GM21737 (cell line): ENCODE measurements around the gene NUP214.

Source experiments
- ATAC-seq: cut with Tn5 transposase; IDR thresholded peaks from one replicate; pipeline ENCODE4 v1.9.1; 2021; ENCODE audit warnings: mild to moderate bottlenecking, moderate library complexity; ENCODE audit not compliant: unreplicated experiment

Gene NUP214

DNA sequence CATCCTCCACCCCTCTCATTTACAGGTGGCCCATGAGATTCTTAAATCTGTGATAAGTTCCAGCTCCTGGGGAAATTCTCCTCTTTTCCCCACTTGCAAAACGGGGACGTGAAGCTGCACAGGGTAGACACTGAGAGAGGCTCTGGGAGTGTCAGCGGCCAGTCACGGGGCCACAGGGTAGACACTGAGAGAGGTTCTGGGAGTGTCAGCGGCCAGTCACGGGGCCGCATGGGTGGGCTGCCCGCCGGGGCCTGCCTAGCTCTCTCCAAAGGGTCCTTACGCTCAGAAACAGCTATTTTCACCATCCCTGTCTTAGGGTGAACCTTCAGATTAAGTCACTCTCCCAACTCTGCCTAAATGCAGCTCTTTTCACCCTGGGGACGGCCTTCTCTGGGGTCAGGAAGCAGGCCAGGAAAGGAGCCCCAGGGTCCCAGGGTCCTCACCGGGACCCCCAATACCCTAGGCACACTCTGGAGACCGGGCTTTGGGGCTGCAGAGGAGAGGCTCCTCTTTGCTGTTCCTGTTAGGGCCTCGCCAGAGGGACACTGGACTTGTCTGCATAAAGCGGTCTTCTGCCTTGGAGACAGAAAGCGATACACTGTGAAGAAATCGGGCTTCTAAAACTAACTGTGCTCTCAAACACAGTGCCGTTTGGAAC lies 149.4 kb downstream of the NUP214 start:
- no peak for ATAC-seq

DNA sequence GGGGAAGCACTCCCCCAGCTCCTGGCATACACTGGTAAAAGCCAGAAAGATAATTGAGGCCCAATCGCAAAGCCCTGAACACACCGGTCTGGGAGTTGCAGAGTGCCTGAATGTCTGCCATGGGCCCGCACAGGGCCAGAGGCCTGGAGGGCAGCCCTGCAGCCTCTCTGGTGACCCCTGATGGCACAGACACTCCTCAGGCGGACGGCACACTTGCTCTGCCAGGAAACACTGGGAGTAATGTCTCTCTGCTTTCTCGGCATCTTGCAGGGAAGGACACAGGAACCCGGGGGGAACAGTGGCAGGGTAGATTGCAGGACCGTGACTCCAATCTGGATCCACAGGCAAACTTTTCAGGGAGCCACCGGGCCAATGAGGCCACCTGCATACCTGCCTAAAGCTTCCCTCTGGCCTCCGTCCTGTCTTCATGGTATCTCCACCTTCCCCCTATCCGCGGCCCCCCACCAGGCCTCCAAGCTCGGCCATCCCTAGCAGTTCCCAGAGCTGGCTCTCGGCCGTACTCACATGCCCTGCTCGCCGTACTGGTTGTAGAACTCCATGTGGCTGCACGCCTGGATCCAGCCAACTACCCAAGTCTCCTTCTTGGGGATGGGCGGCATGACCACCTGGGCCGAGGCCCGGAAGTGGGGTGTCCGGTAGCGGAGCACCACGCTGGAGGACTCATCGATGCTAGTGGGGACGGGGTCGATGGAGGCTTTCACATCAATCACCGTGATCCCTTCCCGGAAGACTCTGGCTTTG lies 150.1 kb downstream of the NUP214 start:
- no peak for ATAC-seq

DNA sequence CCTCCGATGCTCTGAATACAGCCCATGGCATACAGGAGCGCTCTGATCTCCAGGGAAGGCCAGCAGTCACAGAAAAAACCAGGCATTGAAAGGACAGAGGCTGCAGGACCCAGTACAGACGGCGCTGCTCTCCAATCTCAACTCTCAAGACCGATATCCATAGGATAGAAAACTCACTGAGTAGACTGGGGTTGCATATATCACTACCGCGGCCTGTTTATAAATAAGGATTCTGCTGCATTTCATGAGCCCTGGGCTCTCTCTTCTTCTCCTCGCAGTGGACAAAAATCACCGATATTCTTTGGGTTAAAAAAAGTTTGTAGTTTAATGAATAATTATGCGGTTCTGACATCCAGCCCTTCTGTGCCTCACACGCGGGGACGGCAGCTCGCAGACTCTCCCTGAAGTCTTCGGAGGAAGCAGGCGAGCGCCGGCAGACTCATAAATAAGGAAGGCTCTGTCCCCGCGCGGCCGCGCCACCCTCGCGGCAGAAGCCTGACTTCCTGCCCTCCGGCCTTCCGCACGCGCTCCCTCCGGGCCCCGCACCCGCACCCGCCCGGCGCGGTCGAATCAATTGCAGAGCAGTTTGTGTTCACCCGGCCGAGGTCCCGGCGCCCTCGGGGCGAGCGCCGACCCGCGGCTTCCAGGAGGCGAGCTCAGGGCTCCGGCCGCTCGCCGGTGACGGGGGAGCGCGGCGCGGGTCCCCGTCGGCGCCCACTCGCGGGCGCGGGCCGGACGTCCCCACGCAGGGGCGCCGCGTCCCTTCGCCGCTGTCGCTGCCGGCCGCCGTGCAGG lies 150.9 kb downstream of the NUP214 start, which contains the start of gene FAM78A:
Gene FAM78A, minus strand, starts transcription at position 417 of the 795 bp plus-strand sequence. Its CDS starts 331 bp downstream, at position 86.
- peak; percentile 9 for ATAC-seq

DNA sequence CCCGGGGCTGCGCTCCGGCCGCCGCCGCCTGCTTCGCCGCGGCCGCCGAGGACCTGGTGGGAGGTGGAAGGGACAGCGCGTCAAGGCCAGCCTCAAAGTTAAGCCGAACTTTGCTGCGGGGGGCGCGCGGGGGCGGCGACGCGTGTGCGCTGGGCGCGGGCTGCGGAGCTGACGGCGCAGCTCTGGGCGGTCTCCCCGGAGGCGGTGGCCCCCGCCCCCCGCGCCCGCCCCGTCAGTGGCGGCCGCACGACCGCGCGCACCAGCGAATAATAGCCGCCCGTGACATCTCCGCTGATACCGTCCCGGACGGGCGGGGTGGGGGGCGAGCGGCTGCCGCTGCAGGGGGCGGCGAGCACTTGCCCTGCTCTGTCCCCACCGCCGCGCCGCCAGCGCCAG lies 151.5 kb downstream of the NUP214 start:
- ATAC-seq, result peak; percentile 11

DNA sequence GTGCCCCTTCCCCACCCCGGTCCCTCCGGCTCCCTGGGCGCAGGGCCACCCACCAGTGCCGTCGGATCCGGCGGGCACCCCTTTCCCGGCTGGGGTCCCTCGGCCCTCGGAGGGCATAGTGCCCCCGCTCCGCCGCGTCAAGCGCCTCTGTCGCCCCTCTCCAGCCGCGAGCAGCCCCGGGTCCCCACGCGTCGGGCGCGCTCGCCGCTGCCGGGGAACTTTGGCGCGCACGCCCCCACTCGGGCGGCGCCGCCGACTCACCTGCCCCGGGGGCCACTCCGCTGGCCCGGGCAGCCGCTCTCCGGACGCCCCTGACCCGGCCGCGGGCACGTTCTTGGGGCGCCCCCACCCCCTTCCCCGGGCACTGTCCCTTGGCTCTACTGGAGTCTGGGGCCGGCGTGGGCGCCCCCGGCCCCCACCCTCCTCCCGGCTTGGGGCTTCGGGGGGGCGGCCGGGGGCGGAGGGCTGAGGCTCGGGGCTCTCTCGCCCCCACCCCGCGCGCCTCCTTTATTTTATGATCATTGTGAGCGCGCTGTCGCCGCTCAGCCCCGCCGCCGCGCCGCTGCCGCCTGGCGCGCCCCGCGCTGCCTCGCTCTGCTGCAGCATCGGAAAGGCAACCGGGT lies 152.0 kb downstream of the NUP214 start:
- ATAC-seq, result peak; percentile 19

DNA sequence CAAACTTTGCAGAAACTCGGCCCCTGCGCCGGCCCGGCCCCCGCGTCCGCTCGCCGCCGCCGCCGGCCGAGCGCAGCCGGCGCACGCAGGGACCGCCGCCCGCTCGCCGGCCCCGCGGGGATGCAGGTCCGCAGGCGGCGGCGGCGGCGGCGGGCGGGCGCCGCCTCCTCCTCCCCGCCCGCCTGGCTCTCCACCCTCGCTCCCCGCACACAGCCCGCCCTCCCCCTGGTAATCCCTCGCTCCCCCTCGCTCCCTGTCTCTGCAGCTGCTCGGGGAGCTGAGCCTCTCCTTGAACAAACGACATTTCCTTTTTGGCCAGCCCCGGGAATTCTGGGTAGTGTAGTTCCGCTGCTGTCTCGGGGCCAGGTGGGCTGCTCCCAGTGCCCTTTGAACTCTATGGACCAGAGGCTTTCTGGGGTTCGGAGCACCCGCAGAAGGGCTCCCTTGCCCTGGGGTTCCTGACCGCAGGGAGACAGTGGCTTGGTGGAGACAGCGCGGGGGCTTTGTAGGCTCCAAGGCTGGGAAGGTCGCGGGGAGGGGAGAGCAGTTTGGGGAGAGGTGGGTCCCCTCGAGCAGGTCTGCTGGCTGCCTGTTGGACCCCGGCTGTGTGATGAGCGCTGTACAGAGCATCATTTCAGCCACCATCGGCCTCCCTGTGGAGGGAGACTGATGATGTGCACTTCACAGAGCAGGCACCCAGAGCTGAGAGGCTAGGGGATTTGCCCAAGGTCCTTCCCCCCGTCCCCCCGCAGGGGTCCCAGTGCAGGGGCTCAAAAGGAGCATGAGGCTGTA lies 152.7 kb downstream of the NUP214 start:
- ATAC-seq, result peak; percentile 26

DNA sequence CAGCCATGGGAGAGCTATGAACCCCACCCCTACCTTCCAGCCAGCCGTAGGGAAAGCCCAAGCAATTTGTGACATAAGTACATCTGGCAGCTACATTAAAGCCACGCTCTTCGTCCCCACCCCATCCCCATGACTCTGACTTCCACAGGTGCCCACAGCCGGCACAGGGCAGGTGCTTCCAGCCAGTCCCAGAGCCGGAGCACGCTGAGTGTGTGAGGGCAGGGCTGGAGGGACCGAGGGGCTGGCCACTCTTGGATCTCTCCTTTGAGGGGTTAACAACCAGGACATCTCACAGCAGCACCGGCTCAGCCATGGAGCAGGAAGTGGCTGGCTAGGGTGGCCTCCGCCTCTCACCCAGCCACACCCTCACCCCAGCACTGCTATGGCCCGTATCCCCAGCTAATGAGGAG lies 153.3 kb downstream of the NUP214 start:
- ATAC-seq, result no peak

DNA sequence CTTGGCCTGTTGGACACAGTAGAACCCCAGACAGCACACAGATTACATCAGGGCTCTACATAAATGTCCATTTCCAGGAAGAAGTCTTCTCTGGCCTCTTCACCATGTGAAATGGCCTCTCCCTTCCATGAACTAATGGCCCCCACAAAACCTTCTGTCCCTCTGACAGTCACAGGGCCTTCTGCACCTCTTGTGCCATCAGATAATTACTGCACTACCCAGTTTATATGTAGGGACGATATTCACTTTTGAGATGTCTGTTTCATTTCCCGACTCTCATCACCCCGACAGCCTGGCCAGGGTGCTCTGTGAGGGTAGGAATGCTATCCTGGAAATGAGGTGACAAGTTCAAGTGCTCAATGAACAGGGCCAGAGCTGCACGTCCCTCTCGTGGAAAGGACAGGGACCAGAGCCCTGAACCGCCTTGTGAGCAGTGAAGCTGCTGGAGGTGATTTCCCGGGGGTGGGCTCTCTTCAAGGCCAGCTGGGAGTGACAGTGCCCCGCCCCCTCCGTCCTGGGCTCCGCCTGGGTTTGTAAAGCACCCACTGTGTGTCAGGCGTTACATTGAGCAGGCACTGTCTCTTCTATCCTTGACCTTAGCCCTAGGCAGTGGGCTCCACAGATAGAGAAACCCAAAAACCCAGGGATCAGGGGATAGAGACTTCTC lies 153.9 kb downstream of the NUP214 start:
- ATAC-seq, result no peak

DNA sequence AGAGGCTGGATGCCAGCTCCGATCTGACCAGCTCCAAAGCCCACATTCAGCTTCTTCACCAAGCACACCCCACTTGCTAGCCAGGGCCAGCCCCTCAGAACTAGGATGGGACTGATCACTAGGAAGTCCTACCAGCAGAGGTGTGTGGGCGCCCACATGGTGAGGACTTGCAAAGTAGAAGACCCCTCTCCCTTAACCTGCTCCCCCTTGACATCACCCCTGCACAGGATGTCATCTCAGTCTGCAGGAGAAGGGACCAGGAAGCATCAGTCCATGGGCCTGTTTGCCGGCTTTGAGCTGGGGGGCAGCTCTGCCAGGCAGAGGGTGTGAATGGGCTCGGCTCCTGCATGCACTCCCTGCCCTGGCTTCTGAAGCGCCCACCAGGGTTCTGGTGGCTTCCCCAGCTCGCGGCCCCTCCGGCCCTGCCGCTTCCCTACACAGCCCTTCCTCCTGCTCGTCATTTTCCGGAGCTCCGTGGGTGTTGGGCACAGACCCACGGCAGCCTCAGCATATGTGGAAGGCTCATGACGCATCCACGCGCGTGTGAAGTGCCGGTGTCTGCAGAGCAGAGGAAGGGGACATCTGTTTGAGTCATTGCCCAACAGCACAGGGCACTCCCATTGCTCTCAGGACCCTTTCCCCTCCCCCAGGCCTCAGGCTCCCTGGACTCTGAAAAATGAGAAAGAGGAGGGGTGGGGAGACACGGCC lies 154.6 kb downstream of the NUP214 start:
- no peak for ATAC-seq

DNA sequence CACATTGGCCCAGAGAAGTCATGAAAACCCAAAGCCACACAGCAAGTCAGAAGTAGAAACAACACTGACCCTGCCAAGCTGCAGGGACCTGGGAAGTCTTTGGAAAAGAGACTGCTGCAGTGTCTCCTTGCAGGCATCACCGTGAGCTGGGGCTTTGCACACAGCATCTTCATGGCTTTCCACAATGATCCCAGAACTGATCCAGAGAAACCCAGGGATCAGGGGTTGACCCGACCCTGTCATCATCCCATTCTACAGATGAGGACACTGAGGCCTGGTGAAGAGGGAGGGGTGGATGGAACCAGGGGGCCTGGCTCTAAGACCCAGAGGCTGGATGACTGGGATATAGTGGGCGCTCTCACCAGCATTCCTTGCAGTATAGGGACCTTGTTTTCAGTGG lies 155.3 kb downstream of the NUP214 start:
- ATAC-seq, result no peak

DNA sequence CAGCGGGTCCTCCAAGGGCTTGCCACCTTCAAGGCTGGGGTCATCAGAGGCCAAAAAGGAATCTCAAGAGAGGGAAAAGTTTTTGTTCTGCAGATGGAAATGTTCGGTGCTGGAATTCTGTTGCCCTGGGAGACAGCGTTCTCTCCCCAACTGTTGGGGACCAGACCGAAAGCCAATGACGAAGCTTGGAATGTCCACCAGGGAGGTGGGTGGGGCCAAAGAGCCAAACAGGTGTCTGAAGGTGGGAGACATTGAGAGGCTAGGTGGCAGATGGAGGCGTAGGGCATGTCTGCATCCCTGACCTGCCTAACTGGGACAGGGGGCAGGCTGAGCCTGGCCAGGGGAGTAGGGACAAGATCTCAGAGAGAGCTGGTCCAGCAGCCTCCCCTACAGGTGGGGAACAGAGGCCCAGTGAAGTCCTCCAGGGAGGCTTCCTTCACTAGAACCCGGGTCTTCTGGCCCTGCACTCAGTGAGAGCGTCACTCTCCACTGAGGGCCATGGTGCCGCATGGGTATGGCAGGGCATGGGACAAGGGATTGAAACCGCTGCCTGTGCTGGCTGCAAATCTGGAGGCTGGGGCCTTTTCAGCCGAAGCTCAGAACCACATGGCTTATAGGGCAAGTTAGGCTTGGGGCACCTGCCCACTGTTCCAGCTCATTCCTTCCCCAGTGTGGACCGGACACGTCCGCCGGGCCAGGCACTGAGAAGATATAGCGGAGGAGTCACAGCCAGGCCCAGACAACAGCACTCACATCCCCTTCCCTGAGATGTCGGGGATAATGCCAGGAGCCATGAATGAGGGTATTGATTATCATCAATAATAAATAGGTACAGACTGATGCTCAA lies 156.0 kb downstream of the NUP214 start:
- no peak for ATAC-seq

DNA sequence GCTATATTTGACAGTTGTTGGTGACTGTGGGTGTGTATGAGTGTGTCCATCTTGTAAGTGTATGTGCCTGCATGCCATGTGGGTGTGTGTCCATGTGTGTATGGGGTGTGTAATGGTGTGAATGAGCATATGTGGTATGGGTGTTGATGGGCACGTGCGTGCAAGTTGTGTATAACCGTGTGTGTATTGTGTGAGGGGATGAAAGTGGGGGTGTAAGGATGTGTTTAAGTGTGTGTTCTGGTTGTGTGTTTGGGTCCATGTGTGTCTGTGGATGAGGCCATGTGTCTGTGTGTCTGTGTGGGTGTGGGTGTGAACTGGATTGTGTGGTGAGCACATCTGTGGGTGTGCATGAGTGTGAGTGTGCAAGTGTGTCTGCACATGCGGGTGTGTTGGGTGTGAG lies 156.8 kb downstream of the NUP214 start:
- no peak for ATAC-seq

DNA sequence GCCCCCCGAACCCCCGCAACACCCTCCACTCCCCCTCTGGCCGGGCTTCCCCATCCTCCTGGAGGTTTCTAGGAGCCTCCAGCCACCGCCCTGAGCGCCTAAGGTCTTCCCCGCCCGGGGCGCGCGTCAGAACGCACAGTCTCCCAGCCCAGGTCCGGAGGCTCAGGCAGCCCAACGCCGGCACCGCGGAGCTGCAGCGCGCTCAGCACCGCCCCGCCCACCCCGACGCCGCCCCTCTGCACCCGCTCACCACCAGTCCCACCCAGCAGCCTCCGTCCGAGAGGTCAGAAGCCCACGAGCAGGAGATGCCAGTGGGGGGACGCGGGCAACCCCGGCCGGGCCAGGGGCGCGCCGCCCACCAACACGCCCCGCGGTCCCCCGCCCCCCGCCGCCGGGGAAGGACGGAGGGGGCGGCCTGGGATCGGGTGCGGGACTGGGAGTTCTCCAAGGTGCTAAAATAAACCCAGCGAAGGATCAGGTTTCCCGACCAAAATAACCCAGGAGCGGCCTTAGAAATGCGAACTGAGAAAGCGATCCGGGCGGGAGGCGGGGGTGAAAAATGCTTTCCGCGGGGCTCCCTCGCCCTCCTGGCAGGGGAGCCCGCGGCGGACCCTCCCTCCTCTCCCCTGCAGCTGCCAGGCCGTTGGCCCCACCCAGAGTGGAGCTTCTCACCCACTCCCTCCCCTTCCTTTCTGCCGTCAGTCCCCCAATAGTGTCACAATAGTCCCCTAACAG lies 157.5 kb downstream of the NUP214 start:
- no peak for ATAC-seq
